GM21381 (cell line): ENCODE measurements around the gene GPR137C.
A peak's percentile ranks its signal among the peaks of the same experiment; 100 is the strongest.

ENCODE experiments used
- ATAC-seq: cut with Tn5 transposase; IDR thresholded peaks from one replicate; pipeline ENCODE4 v1.9.1; 2021; ENCODE audit warnings: mild to moderate bottlenecking, moderate library complexity; ENCODE audit not compliant: unreplicated experiment

GPR137C gene

GRCh38 chr14:52552063-52552988 is at the start of gene GPR137C, which contains the start of gene TXNDC16:
GPR137C (plus strand) TSS chr14:52552836; CDS start chr14:52553148, 312 bp downstream.
TXNDC16 (minus strand) TSS chr14:52552505; CDS start chr14:52543557, 8,948 bp downstream.
- ATAC-seq: peak; percentile 93

- no peak for ATAC-seq
Observed at GRCh38 chr14:52513249-52513648, 39.4 kb upstream of the GPR137C start.

GRCh38 chr14:52514046-52514811 is 38.4 kb upstream of the GPR137C start:
- ATAC-seq: no peak

GRCh38 chr14:52522033-52522432 is 30.6 kb upstream of the GPR137C start:
- no peak for ATAC-seq

- no peak for ATAC-seq
Observed at GRCh38 chr14:52522581-52523345, 29.9 kb upstream of the GPR137C start.

GRCh38 chr14:52527052-52527451 is 25.6 kb upstream of the GPR137C start:
- ATAC-seq: no peak

- no peak for ATAC-seq
Observed at GRCh38 chr14:52531481-52531880, 21.2 kb upstream of the GPR137C start.

- no peak for ATAC-seq
Observed at GRCh38 chr14:52536269-52536668, 16.4 kb upstream of the GPR137C start.

- no peak for ATAC-seq
Observed at GRCh38 chr14:52538623-52539022, 14.0 kb upstream of the GPR137C start.

GRCh38 chr14:52545584-52546317 is 6.9 kb upstream of the GPR137C start:
- no peak for ATAC-seq

GRCh38 chr14:52546318-52546670 is 6.3 kb upstream of the GPR137C start:
- no peak for ATAC-seq

- no peak for ATAC-seq
Observed at GRCh38 chr14:52547027-52547426, 5.6 kb upstream of the GPR137C start.

- no peak for ATAC-seq
Observed at GRCh38 chr14:52547526-52547925, 5.1 kb upstream of the GPR137C start.

- no peak for ATAC-seq
Observed at GRCh38 chr14:52550661-52551060, 2.0 kb upstream of the GPR137C start.

- ATAC-seq: no peak
Observed at GRCh38 chr14:52551205-52551604, 1.4 kb upstream of the GPR137C start.

GRCh38 chr14:52551696-52552062 is 957 bp upstream of the GPR137C start:
- no peak for ATAC-seq

- ATAC-seq: peak; percentile 17
Observed at GRCh38 chr14:52553002-52553670, 500 bp downstream of the GPR137C start.

GRCh38 chr14:52553671-52554575 is 1.3 kb downstream of the GPR137C start:
- no peak for ATAC-seq

GRCh38 chr14:52558688-52559087 is 6.1 kb downstream of the GPR137C start:
- no peak for ATAC-seq
